ENCODE measurements around the gene FAM111B.

- TF ChIP-seq CTCF (optimal IDR thresholded peaks at IDR 0.05 in 1 of 3, IDR thresholded peaks at IDR 0.05 in 1 of 3, conservative IDR thresholded peaks at IDR 0.05 in 1 of 3; ENCODE audit: extremely low read depth in 1 of 3, insufficient read depth in 2 of 3, low read length in 3 of 3) (peak; percentile 41 to 65 (median 44)), EZH2 (IDR thresholded peaks at IDR 0.05; ENCODE audit: low read length) (no peak)
These were observed 4.7 kb upstream of the FAM111B start for GRCh38 chr11:59102259-59102765.
